ENCODE data around the gene C4A.
"Not testable (repeated sequence)": the region's sequence is repeated elsewhere in the genome, so short reads cannot be mapped to it uniquely, and the experiment has no call there.

C4A gene

GRCh38 chr6:31980998-31981397, 859 bp upstream of the C4A start:
- DNase-seq (ENCODE audit: low spot score): not testable (repeated sequence)

GRCh38 chr6:31989363-31989762, 7.5 kb downstream of the C4A start:
- not testable (repeated sequence) for DNase-seq (ENCODE audit: low spot score)

- not testable (repeated sequence) for DNase-seq (ENCODE audit: low spot score)
Observed at GRCh38 chr6:31994421-31994820, 12.6 kb downstream of the C4A start.

GRCh38 chr6:31996385-31996784, 14.5 kb downstream of the C4A start:
- not testable (repeated sequence) for DNase-seq (ENCODE audit: low spot score)

GRCh38 chr6:32002546-32003268, 20.9 kb downstream of the C4A start:
- not testable (repeated sequence) for DNase-seq (ENCODE audit: low spot score)

GRCh38 chr6:32003301-32003700, 21.4 kb downstream of the C4A start:
- not testable (repeated sequence) for DNase-seq (ENCODE audit: low spot score)

- DNase-seq (ENCODE audit: low spot score): not testable (repeated sequence)
Observed at GRCh38 chr6:32004393-32004792, 22.5 kb downstream of the C4A start.

- peak; percentile 0 for DNase-seq (ENCODE audit: low spot score)
Observed at GRCh38 chr6:32004864-32005537, 23.1 kb downstream of the C4A start.

GRCh38 chr6:32005538-32005880, 23.7 kb downstream of the C4A start:
- DNase-seq (ENCODE audit: low spot score): not testable (repeated sequence)

- DNase-seq (ENCODE audit: low spot score): not testable (repeated sequence)
Observed at GRCh38 chr6:32005991-32006529, 24.2 kb downstream of the C4A start.

GRCh38 chr6:32007086-32007485, 25.2 kb downstream of the C4A start:
- not testable (repeated sequence) for DNase-seq (ENCODE audit: low spot score)

GRCh38 chr6:32008037-32008436, 26.2 kb downstream of the C4A start:
- not testable (repeated sequence) for DNase-seq (ENCODE audit: low spot score)

- not testable (repeated sequence) for DNase-seq (ENCODE audit: low spot score)
Observed at GRCh38 chr6:32008616-32009015, 26.8 kb downstream of the C4A start.

GRCh38 chr6:32009537-32009936, 27.7 kb downstream of the C4A start:
- not testable (repeated sequence) for DNase-seq (ENCODE audit: low spot score)

GRCh38 chr6:32010856-32011530, 29.1 kb downstream of the C4A start:
- DNase-seq (ENCODE audit: low spot score): not testable (repeated sequence)

- DNase-seq (ENCODE audit: low spot score): not testable (repeated sequence)
Observed at GRCh38 chr6:32012941-32013617, 31.2 kb downstream of the C4A start.

- not testable (repeated sequence) for DNase-seq (ENCODE audit: low spot score)
Observed at GRCh38 chr6:32013738-32014137, 31.9 kb downstream of the C4A start.

GRCh38 chr6:32014547-32014946, 32.7 kb downstream of the C4A start, which contains the start of gene C4B:
Gene C4B (plus strand): TSS chr6:32014795. CDS start chr6:32014846, 51 bp downstream.
- DNase-seq (ENCODE audit: low spot score): not testable (repeated sequence)

GRCh38 chr6:32022100-32022499, 40.2 kb downstream of the C4A start:
- DNase-seq (ENCODE audit: low spot score): not testable (repeated sequence)

GRCh38 chr6:32028631-32029030, 46.8 kb downstream of the C4A start:
- DNase-seq (ENCODE audit: low spot score): not testable (repeated sequence)

GRCh38 chr6:32029553-32029952, 47.7 kb downstream of the C4A start:
- not testable (repeated sequence) for DNase-seq (ENCODE audit: low spot score)
